GM12878 (cell line): ENCODE data around the gene E2F1. TPM values are rescaled to one million over a fixed set of nuclear protein-coding genes. Genes with fewer than 3 reads are reported as not detected.

Experiments
- ATAC-seq: fragments of 200-7000 bp; cut with Tn5 transposase; 3 replicates; pipeline ENCODE4 v1.9.1; 2020; ENCODE audit warnings: mild to moderate bottlenecking, moderate library complexity
- BruUV-seq: library from RNA; stranded (reverse); fragments of 400-500 nt; replicated peaks from 2 replicates; lab custom pipeline; 2021; lab: Mats Ljungman, UMichigan
- CTCF ChIA-PET: fragments of 300-600 bp; sonication (Branson Sonifier 250); formaldehyde crosslinking; extraction: SDS; loops from one replicate; lab custom pipeline; 2021; ENCODE audit warnings: inconsistent platforms; lab: Yijun Ruan, JAX
- POLR2A ChIA-PET: fragments of 350-600 bp; formaldehyde crosslinking; extraction: SDS; loops from one replicate; lab custom pipeline; 2021; ENCODE audit warnings: inconsistent platforms; lab: Charles Lee
- RAD21 ChIA-PET: fragments of 300-600 bp; sonication (Branson Sonifier 250); formaldehyde crosslinking; loops from one replicate; lab custom pipeline; 2023; ENCODE audit warnings: antibody characterized with exemption; ENCODE audit not compliant: unreplicated experiment; lab: Charles Lee
- SMC1A ChIA-PET: fragments of 300-600 bp; sonication (Branson Sonifier 250); formaldehyde crosslinking; loops from one replicate; lab custom pipeline; 2023; ENCODE audit not compliant: unreplicated experiment, uncharacterized antibody; lab: Charles Lee
- DNase-seq: peaks from one replicate; pipeline ENCODE4 v3.0.0-alpha.2; 2011; ENCODE audit warnings: low read depth, low spot score
- FAIRE-seq: peaks from 3 replicates; lab custom pipeline; 2011; peaks lifted over from hg19 to GRCh38; lab: Jason Lieb, UNC
- H2AFZ ChIP-seq: 2 replicates; pipeline ENCODE4 v1.6.0; 2011; ENCODE audit warnings: low read depth, low read length, control low read depth; ENCODE audit not compliant: control insufficient read depth
- H3K27ac ChIP-seq: 2 replicates; pipeline ENCODE4 v1.5.1; 2011; ENCODE audit warnings: control low read depth; ENCODE audit not compliant: control insufficient read depth, insufficient read depth
- H3K27me3 ChIP-seq, 2 experiments: replicated peaks in 1 of 2; 2 replicates each; pipeline versions ENCODE4 v1.6.0 to v1.6.1; 2011; ENCODE audit warnings: low read length in 1 of 2; ENCODE audit not compliant: control insufficient read depth in 2 of 2, insufficient read depth in 2 of 2
- H3K36me3 ChIP-seq, 2 experiments: 2 replicates each; pipeline ENCODE4 v1.5.1; 2011; ENCODE audit warnings: low read length in 1 of 2; ENCODE audit not compliant: control insufficient read depth in 2 of 2, insufficient read depth in 2 of 2
- H3K4me1 ChIP-seq: 2 replicates; pipeline ENCODE4 v1.6.1; 2011; ENCODE audit warnings: mild to moderate bottlenecking, low read length, moderate library complexity, mixed read lengths; ENCODE audit not compliant: control insufficient read depth, insufficient read depth
- H3K4me2 ChIP-seq: 2 replicates; pipeline ENCODE4 v1.6.0; 2011; ENCODE audit warnings: control low read depth; ENCODE audit not compliant: control insufficient read depth, insufficient read depth
- H3K4me3 ChIP-seq: fragments of 200-600 bp; sonication (generic); 2 replicates; pipeline ENCODE4 v1.5.1; 2016
- H3K79me2 ChIP-seq: 2 replicates; pipeline ENCODE4 v1.6.0; 2011; ENCODE audit warnings: low read length; ENCODE audit not compliant: control insufficient read depth, insufficient read depth
- H3K9ac ChIP-seq: 2 replicates; pipeline ENCODE4 v1.8.0; 2011; ENCODE audit warnings: low read length, control low read depth, mixed read lengths; ENCODE audit not compliant: control insufficient read depth, insufficient read depth
- H3K9me3 ChIP-seq: replicated peaks from 3 replicates; pipeline ENCODE4 v1.5.1; 2011; ENCODE audit warnings: mild to moderate bottlenecking, low read length; ENCODE audit not compliant: control insufficient read depth, insufficient read depth
- H4K20me1 ChIP-seq: 2 replicates; pipeline ENCODE4 v1.6.0; 2011; ENCODE audit not compliant: control insufficient read depth, insufficient read depth
- BMI1 ChIP-seq: fragments of 450-650 bp; IDR thresholded peaks from 2 replicates; pipeline ENCODE4 v1.6.1; 2016; ENCODE audit warnings: mild to moderate bottlenecking, moderate library complexity, borderline replicate concordance
- CBX3 ChIP-seq: fragments of 200-600 bp; sonication (generic); IDR thresholded peaks from 2 replicates; pipeline ENCODE4 v1.6.1; 2016; ENCODE audit warnings: low read depth, borderline replicate concordance
- CHD4 ChIP-seq: fragments of 200-600 bp; sonication (generic); IDR thresholded peaks from 2 replicates; pipeline ENCODE4 v1.6.1; 2016; ENCODE audit warnings: mild to moderate bottlenecking
- E2F8 ChIP-seq: fragments of 450-650 bp; IDR thresholded peaks from 2 replicates; pipeline ENCODE4 v1.6.1; 2018; ENCODE audit warnings: mild to moderate bottlenecking, low read depth, moderate library complexity; ENCODE audit not compliant: partially characterized antibody
- IKZF2 ChIP-seq, 2 experiments: fragments of 450-650 bp; IDR thresholded peaks; 2 replicates each; pipeline ENCODE4 v1.6.1; 2017; ENCODE audit warnings: mild to moderate bottlenecking in 2 of 2, moderate library complexity in 2 of 2
- ZBED1 ChIP-seq: IDR thresholded peaks from 2 replicates; pipeline ENCODE4 v1.6.1; 2016; ENCODE audit warnings: borderline replicate concordance
- WGBS: methylation state at CpG from one replicate; pipeline ENCODE4 v1.1.6; 2016; ENCODE audit warnings: low lambda C conversion rate; ENCODE audit not compliant: insufficient replicate concordance, insufficient coverage; ENCODE audit errors: missing lambda C conversion rate; 5-methylcytosine and 5-hydroxymethylcytosine counted together
- in situ Hi-C: fragments of 300-500 bp; cut with MboI; formaldehyde crosslinking; loops from 9 replicates; pipeline ENCODE4 v1.14.3; 2018; ENCODE audit warnings: mixed read lengths
- intact Hi-C: fragments of 100-400 bp; cut with micrococcal nuclease; formaldehyde crosslinking; loops from one replicate; pipeline ENCODE4 v1.14.2; 2022; ENCODE audit not compliant: unreplicated experiment
- polyA plus RNA-seq, 11 experiments: library from polyadenylated mRNA; depleted of rRNA in 4 of 11; unstranded in 6 of 11; stranded (reverse) in 5 of 11; fragments of >200 nt; fragmentation: Nextera tagmentation in 4 of 11; fragmentation: Illumina TruSeq in 1 of 11; extraction: Ambion mirVana in 4 of 11; extraction: Trizol in 1 of 11; gene quantifications; 1 replicate in 1 of 11; 2 replicates in 10 of 11; pipeline versions ENCODE4 v1.2.1 to v1.2.3, GENCODE V29; 2011 to 2016; ENCODE audit warnings: inconsistent platforms in 2 of 11, missing spikeins in 2 of 11, low read depth in 1 of 11
- total RNA-seq, 4 experiments: library from RNA; depleted of rRNA in 3 of 4; stranded (reverse); fragments of >200 nt in 3 of 4; fragmentation: Illumina TruSeq in 1 of 4; extraction: Trizol in 1 of 4; gene quantifications; 2 replicates each; pipeline versions ENCODE4 v1.2.1 to v1.2.3, GENCODE V29; 2013 to 2021
- TF ChIP-seq, protein P1 (sequence below): IDR thresholded peaks from 2 replicates; pipeline ENCODE4 v1.6.1; 2012; ENCODE audit warnings: mild to moderate bottlenecking, low read depth, low read length

Gene E2F1
- total and polyA plus RNA-seq, 10 of the 15 experiments (the other 5 are each of a cell fraction or from before 2014, with no cell fraction given) = 0.29 to 50.2 (median 19.7) TPM

- peaks cover 17% of the 10 kb centered on the region for H3K4me1 ChIP-seq
- H3K27ac ChIP-seq = no peak overlapping the region
Measured at GRCh38 chr20:33673114-33673409, 13.1 kb downstream of the E2F1 start.

More at GRCh38 chr20:33673114-33673409, 13.1 kb downstream of the E2F1 start:
- WGBS = 71% methylated on average over 4 of the region's 4 CpGs
- peaks cover 0 to 1% of the 10 kb centered on the region in 2 experiments; a peak in 3 of 4 replicates for H3K36me3 ChIP-seq
- FAIRE-seq (no peak), DNase-seq (no peak), ATAC-seq (no peak)
- intact Hi-C loops (no loop called here), in situ Hi-C loops (no loop called here)
- BruUV-seq = no TSS peak
- H3K9me3 ChIP-seq = no peaks in the 10 kb centered on the region
- ChIA-PET POLR2A (interaction anchor here (1.0 kb wide), 1 partner anchor 12 kb away, joined by 3 read pairs; no protein-coding TSS in a partner anchor), CTCF (no interaction called here), RAD21 (no interaction called here), SMC1A (no interaction called here)
- H2AFZ ChIP-seq = no peak overlapping the region
- TF ChIP-seq, protein P1, sequence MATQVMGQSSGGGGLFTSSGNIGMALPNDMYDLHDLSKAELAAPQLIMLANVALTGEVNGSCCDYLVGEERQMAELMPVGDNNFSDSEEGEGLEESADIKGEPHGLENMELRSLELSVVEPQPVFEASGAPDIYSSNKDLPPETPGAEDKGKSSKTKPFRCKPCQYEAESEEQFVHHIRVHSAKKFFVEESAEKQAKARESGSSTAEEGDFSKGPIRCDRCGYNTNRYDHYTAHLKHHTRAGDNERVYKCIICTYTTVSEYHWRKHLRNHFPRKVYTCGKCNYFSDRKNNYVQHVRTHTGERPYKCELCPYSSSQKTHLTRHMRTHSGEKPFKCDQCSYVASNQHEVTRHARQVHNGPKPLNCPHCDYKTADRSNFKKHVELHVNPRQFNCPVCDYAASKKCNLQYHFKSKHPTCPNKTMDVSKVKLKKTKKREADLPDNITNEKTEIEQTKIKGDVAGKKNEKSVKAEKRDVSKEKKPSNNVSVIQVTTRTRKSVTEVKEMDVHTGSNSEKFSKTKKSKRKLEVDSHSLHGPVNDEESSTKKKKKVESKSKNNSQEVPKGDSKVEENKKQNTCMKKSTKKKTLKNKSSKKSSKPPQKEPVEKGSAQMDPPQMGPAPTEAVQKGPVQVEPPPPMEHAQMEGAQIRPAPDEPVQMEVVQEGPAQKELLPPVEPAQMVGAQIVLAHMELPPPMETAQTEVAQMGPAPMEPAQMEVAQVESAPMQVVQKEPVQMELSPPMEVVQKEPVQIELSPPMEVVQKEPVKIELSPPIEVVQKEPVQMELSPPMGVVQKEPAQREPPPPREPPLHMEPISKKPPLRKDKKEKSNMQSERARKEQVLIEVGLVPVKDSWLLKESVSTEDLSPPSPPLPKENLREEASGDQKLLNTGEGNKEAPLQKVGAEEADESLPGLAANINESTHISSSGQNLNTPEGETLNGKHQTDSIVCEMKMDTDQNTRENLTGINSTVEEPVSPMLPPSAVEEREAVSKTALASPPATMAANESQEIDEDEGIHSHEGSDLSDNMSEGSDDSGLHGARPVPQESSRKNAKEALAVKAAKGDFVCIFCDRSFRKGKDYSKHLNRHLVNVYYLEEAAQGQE = no peak
- no peak for TF ChIP-seq E2F8
- TF ChIP-seq ZBED1 = no peak
- TF ChIP-seq CBX3 = no peak
- TF ChIP-seq IKZF2 (IDR thresholded peaks at IDR 0.05) = no peak
- no peak for TF ChIP-seq CHD4
- TF ChIP-seq BMI1 = no peak
- H3K79me2 ChIP-seq = peaks cover 2% of the 10 kb centered on the region
- H3K4me3 ChIP-seq = no peak overlapping the region
- peak overlapping the region; percentile 59; the same call in 1 of the 2 replicates for H3K9ac ChIP-seq
- no peaks in the 10 kb centered on the region for H3K27me3 ChIP-seq
- peak overlapping the region; percentile 56; the same call in 1 of the 2 replicates for H3K4me2 ChIP-seq
- H4K20me1 ChIP-seq = peaks cover 4% of the 10 kb centered on the region; the same call in 1 of the 2 replicates
